A549 treated with GW870086 at 1 μM for 4 hours (cell line): ENCODE measurements around the gene CKAP2. TPM values are rescaled to one million over a fixed set of nuclear protein-coding genes. Genes with fewer than 3 reads are reported as not detected.

Experiments used
- total RNA-seq: library from RNA; stranded (reverse); fragments of 200-300 nt; extraction: Qiagen RNA extraction; gene quantifications from 5 replicates; pipeline ENCODE4 v1.2.3, GENCODE V29; 2022; ENCODE audit warnings: low read depth

CKAP2 gene
- total RNA-seq = 26.8 to 33.6 TPM (median 32.6 TPM) in 5 replicates

GRCh38 chr13:52454820-52455676 lies at the start of gene CKAP2:
CKAP2 (plus strand) TSS chr13:52455478; CDS start chr13:52455557, 79 bp downstream.

GRCh38 chr13:52405767-52406494 lies 49.3 kb upstream of the CKAP2 start, which contains the start of gene THSD1:
THSD1 (minus strand) TSS chr13:52406172; CDS start chr13:52402600, 3,572 bp downstream.

GRCh38 chr13:52450012-52450792 lies 5.1 kb upstream of the CKAP2 start, which contains the start of gene VPS36:
VPS36 (minus strand) TSS chr13:52450634; CDS start chr13:52450594, 40 bp downstream.

Other genes with a start within 250 kb of the CKAP2 start
- gene THSD1, start 49.3 kb upstream of the CKAP2 start, total RNA-seq = 6.2 to 6.9 TPM (median 6.7 TPM) in 5 replicates
- 10.5 to 14.8 TPM (median 12.5 TPM) in 5 replicates for gene VPS36, start 4.8 kb upstream of the CKAP2 start, total RNA-seq
- 5.1 to 6.4 TPM (median 5.8 TPM) in 5 replicates for gene HNRNPA1L2, start 187.0 kb downstream of the CKAP2 start, total RNA-seq
- 36.2 to 49.0 TPM (median 42.9 TPM) in 5 replicates for gene SUGT1, start 197.4 kb downstream of the CKAP2 start, total RNA-seq